Kidney tubule cell (primary cell): ENCODE results near the gene DTX2.
A peak's percentile ranks its signal among the peaks of the same experiment; 100 is the strongest.
"Not testable (repeated sequence)": the region's sequence is repeated elsewhere in the genome, so short reads cannot be mapped to it uniquely, and the experiment has no call there.

ENCODE experiments used
- DNase-seq: peaks from one replicate; pipeline ENCODE4 v3.0.0-alpha.2; 2018; ENCODE audit warnings: low spot score

DTX2 gene

DNA sequence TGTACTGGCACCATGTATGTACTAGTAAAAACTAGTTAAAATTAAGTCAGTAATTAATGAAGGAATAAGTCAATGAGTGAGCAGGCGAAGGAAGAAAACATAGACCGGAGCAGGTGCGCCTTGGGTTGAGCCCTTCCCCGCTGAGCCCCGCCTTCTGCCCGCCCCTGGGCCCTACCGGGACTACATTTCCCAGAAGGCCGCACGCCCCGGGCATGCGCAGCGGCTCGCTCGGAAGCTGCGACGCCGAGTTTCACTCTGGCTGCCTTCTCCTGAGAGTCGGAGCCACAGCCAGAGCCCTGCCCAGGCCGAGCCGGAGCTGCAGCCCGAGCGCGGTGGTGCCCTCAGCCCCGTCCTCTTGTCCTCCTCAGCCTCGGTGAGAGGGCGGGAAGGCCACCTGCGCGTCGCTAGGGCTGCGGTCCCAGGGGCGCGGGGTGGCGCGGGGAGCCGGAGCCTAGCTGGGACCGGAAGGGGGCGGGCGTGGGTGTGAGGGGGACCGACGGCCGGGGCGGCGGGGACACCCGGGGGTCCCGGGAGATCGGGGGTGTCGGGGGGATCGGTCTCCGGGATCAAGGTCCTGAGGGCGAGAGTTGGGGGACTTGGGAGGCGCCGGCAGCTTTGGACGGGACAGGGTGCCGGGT is at the start of gene DTX2:
TSS of gene DTX2 (plus strand) at position 246 of the 638 bp plus-strand sequence. CDS start 18,801 bp downstream, outside the sequence.
- not testable (repeated sequence) for DNase-seq

DNA sequence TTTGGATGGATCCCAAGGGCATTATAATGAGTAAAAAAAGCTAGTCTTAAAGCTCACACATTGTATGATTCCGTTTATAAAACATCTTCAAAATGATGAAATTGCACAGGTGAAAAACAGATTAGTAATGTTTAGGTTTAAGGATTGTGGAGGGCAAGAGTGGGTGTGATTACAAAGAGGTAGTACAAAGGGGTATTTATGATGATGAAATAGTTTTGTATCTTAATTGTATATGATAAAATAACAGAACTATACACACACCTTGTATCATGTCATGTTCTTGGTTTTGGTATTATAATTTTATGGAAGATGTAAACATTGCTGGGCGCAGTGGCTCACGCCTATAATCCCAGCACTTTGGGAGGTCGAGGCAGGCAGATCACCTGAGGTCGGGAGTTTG is 49.3 kb upstream of the DTX2 start:
- no peak for DNase-seq

DNA sequence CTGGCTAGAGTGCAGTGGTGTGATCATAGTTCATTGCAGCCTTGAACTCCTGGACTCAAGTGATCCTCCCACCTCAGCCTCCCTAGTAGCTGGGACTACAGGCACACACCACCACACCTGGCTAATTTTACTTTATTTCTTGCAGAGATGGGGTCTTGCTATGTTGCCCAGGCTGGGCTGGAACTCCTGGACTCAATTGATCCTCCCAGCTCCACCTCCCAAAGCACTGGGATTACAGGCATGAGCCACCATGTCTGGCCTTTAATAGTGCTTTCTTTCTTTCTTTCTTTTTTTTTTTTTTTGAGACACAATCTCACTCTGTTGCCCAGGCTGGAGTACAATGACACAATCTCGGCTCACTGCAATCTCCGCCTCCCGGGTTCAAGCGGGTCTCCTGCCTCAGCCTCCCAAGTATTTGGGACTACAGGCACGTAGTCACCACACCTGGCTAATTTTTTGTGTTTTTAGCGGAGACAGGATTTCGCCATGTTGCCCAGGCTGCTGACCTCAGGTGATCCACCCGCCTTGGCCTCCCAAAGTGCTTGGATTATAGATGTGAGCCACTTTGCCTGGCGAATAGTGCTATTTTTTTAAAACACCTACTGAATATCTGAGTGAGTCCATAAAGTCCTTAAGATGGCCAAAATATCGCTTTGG is 43.7 kb upstream of the DTX2 start:
- DNase-seq, result not testable (repeated sequence)

DNA sequence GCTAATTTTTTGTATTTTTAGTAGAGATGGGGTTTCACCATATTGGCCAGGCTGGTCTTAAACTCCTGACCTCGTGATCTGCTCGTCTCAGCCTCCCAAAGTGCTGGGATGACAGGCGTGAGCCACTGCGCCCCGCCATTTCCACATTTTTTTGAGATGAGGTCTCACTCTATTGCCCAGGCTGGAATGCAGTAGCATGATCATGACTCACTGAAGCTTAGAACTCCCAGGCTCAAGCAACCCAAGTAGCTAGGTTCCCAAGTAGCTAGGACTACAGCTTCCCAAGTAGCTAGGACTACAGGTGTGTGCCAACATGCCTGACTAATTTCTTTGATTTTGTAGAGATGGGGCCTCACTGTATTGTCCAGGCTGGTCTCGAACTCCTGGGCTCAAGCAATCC is 40.4 kb upstream of the DTX2 start:
- DNase-seq, result peak; percentile 100

DNA sequence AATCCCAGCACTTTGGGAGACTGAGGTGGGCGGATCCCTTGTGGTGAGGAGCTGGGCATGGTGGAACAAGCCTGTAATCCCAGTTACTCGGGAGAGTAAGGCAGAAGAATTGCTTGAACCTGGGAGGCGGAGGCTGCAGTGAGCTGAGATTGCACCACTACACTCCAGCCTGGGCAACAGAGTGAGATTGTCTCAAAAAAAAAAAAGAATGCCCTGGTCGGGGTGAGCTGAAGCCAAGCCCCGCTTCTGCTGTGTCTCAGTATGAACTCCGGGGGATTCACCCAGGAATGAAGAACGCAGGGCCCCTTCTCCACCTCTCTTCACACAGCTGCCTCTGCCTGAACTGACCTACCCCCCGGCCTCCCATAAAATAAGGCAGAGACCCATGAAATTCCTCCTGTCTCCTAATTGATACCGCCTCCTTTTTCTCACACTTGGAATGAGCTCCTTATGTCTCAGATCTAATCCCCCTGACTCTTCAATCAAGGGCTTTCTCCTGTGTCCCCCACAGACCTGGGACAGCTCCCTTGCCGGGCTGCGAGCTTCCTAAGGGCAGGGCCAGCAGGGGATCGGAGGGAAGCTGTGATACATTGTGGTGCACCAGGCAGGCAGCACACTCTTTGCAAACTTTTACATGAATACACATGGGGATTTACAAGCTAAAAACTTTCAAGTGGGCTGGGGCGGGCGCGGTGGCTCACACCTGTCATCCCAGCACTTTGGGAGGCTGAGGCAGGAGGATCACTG is 37.7 kb upstream of the DTX2 start:
- no peak for DNase-seq

DNA sequence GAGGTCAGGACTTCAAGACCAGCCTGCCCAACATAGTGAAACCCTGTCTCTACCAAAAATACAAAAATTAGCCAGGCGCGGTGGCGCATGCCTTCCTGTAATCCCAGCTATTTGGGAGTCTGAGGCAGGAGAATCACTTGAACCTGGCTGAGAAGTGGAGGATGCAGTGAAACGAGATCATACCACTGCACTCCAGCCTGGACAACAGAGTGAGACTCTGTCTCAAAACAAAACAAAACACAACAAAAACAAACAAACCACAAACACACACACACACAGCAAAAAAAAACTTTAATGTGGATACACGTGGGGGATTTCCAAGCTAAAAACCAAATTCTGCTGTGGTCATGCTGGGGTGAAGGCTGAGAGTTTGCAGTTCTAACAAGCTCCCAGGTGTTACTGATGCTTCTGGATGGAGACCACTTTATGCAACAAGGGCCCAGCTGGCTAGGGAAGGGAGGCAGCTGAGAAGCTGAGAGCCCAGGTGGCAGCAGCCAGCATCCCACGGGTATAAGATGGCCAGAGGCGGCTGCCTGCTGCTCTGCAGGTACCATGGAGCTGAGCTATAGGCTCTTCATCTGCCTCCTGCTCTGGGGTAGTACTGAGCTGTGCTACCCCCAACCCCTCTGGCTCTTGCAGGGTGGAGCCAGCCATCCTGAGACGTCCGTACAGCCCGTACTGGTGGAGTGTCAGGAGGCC is 36.9 kb upstream of the DTX2 start, which contains the start of gene ZP3:
TSS of gene ZP3 (plus strand) at position 538 of the 699 bp plus-strand sequence. CDS start at position 553, 15 bp downstream.
- DNase-seq, result peak; percentile 34

DNA sequence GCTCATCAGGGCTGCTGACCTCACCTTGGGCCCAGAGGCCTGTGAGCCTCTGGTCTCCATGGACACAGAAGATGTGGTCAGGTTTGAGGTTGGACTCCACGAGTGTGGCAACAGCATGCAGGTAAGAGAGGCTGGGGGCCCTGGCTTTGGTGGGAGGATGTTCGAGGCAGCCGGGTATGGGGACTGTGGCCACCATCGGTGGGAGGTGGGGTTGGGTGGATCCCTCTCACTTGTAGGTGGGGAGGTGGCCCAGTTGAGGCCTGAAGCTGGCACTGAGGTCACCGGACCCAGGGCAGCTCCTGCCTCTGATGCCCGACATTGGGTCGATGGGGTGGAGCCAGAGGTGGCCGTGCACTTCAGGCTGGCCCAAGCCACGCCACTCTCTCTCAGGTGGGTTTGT is 36.4 kb upstream of the DTX2 start:
- peak; percentile 16 for DNase-seq

DNA sequence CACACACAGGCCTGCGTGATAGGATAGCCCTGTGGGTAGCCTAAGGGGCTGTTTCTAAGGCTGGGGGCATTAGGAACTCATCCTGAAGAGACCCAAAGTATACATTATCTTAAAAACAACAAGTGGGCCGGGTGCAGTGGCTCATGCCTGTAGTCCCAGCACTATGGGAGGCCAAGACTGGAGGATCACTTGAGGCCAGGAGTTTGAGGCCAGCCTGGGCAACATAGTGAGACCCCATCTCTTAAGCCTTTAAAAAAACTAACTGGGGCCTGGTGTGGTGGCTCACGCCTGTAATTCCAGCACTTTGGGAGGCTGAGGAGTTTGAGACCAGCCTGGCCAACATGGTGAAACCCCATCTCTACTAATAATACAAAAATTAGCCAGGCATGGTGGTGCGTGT is 36.0 kb upstream of the DTX2 start:
- DNase-seq, result not testable (repeated sequence)

DNA sequence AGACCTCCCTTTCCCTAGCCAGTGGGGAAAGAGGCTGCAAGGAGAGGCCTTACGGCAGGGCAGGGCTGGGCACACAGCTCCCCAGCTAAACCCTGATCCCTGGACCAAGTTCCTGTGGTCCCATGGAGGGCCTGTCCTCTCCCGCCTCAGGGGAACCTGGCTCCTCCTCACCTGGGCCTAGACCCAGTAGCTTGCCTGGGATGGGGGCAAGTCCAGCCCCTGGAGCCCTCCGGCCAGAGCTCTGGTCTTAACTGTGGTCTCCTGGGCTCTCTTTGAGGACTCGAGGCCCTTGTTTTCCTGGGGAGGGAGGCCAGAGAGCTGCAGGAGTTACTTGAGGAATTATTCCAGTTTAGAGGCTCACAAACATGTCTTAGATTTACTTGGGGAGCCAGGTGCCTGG is 35.3 kb upstream of the DTX2 start:
- DNase-seq, result no peak

DNA sequence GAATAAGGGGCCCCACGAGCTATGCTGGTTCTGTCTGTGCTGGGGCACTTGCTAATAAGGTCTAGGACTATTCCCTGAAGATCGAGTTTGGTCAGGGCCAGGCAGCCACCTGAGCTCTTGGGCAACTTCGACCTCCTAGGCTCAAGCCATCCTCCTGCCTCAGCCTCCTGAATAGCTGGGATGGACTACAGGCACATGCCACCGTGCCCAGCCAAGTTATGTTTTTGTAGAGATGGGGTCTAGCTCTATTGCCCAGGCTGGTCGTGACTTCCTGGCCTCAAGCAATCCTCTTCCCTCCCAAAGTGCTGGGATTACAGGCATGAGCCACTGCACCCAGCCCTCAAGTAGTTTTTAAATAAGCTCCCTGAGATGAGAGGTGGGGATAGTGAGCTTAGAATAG is 33.9 kb upstream of the DTX2 start:
- no peak for DNase-seq

DNA sequence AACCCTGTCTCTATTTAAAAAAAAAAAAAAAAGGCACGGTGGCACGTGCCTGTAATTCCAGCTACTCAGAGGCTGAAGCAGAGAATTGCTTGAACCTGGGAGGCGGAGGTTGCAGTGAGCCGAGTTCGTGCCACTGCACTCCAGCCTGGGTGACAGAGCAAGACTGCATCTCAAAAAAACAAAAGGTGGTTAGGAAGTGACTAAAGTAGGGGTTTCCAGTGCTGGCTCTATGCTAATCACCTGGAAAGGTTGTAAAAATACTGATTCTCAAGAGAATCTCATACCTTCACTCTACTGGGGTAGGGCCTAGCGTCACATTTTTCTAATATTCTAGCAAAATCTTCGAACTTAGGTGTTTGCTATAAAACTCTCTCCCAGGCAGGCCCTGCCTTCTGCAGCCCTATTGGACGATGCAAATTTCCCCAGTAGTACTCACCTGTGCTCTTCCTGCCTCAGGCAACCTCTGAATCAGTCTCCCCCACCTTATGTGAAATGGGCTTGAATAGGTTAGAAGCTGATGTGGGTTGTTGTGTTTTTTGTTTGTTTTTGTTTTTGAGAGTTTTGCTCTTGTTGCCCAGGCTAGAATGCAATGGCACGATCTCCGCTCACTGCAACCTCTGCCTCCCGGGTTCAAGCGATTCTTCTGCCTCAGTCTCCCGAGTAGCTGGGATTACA is 33.2 kb upstream of the DTX2 start:
- DNase-seq, result no peak

DNA sequence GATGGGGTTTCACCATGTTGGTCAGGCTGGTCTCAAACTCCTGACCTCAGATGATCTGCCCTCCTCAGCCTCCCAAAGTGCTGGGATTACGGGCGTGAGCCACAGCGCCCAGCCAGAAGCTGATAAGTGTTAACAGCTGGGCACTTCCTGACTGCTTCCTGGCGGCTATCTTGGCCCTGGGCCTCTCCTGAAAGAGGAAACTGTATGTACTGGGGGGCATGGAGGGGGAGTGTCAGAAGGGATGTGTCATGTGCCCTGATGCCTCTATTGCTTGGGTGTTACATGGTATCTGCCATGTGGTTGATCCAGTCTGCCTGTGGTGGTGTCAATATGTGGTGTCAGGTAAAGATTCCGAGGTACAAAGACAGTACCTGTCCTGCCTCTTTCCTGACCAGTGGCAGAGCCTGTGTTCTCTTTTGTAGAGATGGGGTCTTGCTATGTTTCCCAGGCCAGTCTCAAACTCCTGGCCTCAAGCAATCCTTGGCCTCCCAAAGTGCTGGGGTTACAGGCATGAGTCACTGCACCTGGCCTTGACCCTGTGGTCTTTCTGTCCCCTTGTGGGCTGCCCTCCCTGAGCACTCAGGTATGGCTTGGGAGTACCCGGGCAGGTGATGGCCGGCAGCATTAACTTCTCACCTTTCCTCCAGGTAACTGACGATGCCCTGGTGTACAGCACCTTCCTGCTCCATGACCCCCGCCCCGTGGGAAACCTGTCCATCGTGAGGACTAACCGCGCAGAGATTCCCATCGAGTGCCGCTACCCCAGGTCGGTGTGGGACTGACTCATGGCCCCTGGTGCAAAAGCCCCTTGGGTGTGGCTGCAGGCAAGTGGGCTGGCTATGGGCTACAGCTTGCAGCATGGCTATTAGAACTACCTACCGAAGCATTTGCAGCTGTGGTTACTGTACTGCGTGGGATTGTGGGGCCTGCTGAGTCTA is 32.4 kb upstream of the DTX2 start:
- DNase-seq, result peak; percentile 13

DNA sequence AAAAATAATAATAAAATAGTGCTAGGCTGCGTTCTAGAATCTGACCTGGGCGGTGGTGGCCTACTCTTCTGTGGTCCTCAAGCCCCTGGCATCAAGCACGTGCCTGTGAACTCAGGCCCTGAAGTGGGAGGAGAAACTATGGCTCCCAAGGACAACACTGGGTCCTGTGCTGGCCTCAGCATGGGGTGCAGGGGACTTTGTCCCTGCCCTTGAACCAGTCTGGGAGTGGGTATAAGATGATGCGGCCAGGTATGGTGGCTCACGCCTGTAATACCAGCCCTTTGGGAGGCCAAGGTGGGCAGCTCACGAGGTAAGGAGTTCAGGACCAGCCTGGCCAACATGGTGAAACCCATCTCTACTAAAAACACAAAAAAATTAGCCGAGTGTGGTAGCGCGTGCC is 31.3 kb upstream of the DTX2 start:
- no peak for DNase-seq

DNA sequence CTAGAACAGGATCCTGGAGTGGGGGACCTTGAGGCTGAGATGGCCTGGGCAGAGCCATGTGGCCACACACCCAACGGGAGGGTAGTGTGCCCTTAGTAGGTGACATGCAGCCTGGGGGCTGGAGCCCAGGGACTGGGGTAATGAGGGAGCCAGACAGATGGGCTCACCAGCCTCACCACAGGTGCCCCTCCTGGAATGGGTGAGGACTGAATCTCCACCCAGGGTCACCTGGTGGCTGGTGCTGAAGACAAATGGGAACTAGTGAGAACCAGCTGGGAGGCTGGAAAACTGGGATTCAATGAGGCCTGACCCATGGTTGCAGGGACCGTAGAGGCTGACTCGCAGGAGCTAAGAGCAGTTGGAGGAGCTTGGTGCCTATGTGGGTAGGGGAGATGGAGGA is 30.7 kb upstream of the DTX2 start:
- DNase-seq, result no peak

DNA sequence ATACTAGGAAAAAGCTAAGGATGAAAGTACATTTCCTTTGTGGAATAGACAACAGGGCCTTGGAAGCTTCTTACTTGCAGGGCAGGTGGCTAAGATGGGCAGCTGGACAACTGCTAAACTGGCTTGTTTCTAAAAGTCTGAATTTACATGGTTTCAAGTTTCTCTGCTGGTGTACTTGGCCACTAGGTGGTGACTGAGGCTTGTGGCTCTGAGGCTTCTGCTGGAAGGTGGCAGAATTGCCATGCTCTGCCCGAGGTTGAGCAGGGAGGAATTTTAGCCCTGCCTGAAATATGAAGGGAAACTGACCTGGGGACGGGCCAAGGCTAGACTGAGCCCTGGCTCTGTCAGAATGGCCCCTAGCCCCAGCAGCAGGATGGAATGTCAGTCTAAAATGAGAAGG is 23.6 kb upstream of the DTX2 start:
- DNase-seq, result peak; percentile 90

DNA sequence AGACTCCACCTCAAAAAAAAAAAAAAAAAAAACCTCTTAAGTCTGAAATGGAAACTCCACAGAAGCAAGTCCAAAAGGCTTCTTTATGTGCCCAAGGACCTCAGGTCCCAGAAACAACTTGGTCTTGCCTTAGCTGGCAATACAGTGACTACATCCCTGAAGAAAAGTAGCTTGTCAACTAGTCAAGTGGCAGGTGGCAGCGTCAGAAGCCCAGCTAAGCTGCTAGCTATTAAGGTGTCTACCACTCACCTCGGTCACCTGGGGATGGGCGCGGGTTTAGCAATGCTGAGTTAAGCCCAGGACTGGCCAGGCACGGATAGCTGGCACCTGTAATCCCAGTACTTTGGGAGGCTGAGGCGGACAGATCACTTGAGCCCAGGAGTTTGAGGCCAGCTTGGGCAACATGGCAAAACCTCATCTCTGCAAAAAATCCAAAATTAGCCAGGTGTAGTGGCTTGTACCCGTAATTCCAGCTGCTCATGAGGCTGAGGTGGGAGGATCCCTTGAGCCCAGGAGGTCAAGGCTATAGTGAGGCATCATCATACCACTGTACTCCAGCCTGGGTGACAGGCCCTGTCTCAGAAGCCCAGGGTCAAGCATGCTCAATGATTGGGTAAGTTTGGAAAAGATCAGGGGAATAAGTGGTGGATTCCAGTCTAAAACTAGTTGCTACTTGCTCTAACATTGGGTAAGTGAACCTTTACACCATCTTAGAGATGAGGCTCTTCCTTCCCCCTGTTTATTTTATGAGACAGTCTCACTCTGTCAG is 22.2 kb upstream of the DTX2 start:
- DNase-seq, result not testable (repeated sequence)

DNA sequence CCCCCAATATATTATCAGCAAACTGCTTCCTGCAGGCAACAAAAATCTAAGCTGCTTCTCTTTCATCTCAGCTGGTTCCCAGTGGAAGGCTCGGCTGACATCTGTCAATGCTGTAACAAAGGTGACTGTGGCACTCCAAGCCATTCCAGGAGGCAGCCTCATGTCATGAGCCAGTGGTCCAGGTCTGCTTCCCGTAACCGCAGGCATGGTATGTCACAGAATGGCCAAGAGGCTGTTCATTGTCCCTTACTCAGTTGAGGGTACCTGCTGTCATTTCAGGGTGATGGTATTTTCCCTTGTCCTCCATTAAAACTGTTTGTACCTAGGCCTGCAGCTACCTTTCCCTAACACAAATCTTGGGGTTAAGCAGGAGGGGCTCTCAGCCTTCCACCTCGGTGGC is 21.1 kb upstream of the DTX2 start:
- DNase-seq, result not testable (repeated sequence)

DNA sequence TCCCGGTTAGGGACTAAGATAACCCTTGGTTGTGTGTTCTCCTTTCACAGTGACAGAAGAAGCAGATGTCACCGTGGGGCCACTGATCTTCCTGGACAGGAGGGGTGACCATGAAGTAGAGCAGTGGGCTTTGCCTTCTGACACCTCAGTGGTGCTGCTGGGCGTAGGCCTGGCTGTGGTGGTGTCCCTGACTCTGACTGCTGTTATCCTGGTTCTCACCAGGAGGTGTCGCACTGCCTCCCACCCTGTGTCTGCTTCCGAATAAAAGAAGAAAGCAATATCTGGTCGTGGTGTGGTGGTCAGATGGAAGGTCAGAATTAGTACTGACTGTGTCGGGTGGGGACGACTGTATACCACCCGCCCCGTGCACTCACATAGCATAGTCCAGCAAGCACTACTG is 19.7 kb upstream of the DTX2 start:
- DNase-seq, result not testable (repeated sequence)

DNA sequence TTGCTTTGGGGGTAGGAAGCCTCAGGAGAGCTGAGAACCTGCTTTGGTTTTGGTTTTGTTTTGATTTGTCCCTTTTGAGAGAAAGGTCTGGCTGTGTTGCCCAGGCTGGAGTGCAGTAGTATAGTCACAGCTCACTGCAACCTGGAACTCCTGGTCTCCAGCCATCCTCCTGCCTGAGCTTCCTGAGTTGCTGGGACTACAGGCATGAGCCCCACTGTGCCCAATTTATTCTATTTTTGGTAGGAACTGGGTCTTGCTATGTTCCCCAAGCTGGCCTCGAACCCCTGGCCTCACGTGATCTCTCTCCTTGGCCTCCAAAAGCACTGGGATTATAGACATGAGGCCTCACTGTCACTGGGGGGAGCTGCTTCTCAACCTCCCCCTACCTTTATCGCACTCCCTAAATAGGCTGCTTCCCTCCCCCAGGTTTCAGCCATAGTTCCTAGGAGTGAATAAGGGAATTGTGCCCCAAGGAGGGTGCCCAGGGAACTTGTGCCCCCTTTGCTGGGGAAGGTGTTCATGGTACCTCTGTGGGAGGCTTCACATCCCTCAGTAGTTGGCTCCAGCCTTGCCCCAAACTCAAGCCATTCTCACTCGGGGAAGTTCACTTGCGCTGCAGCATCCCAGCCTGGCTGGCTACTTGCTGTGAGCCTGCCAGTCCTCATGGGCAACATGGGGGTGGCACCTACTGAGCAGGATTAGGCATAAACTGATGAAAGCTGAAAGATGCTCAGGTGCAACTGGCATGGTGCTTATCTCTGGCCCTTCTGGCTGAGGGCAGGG is 18.7 kb upstream of the DTX2 start:
- peak; percentile 0 for DNase-seq
